HG02970 (cell line): ENCODE measurements around the gene TMEM198.

Experiments used
- ATAC-seq: cut with Tn5 transposase; IDR thresholded peaks from one replicate; pipeline ENCODE4 v1.9.1; 2021; ENCODE audit warnings: mild to moderate bottlenecking, moderate library complexity, moderate number of reproducible peaks; ENCODE audit not compliant: unreplicated experiment, low FRiP score

Gene TMEM198

DNA sequence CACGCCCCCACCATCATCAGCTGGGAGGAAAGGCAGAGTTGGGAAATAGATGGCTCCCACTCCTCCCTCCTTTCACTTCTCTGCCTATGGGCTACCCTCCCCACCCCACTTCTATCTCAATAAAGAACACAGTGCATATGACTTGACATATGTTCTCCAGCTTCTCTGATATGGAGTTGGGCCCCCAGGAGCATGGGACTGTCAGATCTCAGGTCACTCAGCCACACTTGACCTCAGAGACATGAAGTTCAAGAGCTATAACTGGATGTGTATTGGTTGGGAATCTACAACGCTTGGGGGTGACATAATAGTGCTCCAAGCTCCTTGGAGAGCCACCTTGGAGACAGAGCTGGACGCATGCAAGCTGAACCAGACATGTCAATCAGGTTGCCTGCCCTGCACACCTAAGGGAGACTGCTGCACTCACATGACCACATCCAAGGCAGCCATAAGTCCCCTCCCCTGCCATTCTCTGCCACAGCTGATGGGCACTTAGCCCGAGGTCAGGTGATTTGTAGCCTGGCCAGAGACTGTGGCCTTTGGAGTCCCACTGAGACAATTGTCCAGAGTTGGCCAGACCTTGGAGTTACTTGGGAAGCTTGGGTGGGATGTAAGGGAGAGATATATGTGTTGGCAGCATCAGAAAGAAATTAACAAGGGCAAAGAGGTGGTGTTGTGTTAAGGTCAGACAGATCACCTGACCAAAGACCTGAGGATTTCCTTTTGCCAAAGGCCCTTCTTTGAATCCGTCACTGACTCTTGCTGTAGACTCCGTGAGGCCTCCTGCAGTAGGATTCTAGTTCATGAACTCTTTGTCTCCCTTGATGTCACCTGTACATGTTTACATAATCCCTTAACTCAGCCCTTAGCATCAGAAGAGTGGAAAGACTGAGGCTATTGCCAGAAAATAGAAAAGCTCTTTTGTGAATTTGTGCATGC, 32.0 kb downstream of the TMEM198 start:
- ATAC-seq, result no peak

- ATAC-seq, result no peak
These were observed 32.9 kb downstream of the TMEM198 start for GRCh38 chr2:219576505-219577388.

DNA sequence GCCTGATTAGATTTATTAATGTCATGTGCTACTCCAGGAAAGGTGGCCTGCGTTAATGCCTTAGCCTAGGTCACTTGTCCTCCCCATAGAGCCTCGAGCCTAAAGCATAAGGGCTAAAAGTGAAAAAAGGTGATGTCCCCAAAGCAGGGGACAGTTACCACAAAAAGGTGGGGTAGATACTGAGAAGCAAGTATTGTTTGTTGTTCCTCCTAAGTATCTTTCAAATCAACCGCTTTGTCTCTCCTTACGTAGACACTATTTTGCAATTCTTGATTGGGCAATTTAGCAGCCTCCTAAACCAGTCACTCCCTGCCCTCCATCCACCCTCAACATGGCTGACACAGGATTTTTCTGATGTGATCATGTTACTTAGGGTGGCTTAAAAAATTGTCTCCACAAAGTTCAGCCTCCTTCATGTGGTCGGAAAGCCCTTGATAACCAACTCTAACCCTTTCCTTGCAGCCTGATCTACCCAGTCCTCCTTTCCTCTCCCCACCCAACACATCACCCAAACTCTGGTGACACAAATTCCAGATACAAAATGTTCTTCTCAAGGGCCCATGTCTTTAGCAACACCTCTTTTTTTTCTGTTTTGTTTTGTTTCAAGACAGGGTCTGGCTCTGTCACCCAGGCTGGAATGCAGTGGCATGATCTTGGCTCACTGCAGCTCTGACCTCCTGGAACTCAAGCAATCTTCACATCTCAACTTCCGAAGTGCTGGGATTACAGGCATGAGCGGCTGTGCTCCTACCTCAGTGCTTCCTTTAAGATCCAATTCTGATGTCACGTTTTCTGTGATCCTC, 35.2 kb downstream of the TMEM198 start:
- ATAC-seq, result no peak

DNA sequence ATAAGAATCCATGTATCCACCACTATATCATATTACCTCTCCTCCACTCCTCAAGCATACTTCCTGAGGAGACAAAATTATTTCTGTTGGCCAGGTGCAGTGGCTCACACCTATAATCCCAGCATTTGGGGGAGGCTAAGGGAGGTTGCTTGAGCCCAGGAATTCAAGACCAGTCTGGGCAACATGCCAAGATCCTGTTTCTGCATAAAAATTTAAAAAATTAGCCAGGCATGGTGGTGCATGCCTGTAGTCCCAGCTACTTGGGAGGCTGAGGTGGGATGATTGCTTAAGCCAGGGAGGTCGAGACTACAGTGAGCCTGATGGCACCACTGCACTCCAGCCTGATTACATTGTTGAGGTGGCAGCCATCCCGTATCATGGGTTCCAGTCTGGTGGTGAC, 37.5 kb downstream of the TMEM198 start:
- no peak for ATAC-seq

GRCh38 chr2:219591091-219591490, 47.3 kb downstream of the TMEM198 start:
- ATAC-seq, result no peak

DNA sequence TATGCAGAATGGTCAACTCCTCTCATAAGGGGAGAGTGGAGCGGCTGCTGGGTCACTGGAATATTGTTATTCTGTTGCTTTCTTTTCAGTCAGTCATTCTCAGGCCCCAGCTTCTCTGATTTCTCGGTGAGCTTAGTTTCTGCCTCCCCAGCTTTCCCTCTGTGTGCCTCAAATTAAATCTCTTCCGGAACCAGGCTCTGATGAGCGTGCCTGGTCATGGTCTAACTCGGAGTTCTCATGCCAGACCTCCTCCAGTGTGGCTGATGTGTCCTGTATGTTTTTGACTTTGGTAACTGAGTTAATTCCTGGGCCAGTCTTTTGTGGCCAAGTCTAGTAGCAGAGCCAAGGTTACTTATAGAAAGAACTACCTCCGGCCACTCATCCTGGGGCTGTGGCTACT, 48.9 kb downstream of the TMEM198 start:
- no peak for ATAC-seq

DNA sequence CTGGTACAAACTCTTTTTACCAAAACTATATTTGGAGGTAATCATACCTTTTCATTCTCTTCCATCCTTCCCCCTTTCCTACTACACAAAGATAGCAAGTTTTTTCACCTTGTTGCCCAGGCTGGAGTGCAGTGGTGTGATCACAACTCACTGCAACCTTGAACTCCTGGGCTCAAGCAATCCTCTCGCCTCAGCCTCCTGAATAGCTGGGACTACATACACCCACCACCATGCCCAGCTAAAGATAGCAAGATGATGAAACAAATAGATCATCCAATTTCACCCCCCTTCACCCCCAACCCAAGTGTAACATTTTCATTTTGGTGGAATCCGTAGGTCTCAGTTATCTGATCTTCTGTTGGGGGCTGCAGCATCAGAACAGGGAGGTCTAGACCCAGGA, 49.3 kb downstream of the TMEM198 start:
- ATAC-seq, result no peak

DNA sequence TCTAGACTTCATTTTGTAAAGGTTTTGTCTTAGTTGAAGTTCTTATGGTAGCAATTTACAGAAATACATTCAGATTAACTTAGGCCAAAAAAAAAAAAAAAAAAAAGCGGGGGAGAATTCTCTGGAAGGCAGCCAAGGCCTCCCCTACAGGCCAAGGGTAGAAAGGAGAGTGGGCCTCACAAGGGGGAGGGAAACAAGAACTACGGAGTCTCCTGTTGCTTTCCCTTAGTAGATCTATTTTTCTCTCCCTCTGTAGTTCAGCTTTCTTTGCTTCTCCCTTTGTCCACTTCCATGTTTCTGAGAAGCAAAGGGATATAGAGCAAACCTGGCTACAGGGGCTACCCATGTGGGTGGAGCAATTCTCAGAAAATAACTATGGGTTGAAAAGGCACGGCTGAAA, 51.4 kb downstream of the TMEM198 start:
- ATAC-seq, result no peak

GRCh38 chr2:219596954-219597551, 53.2 kb downstream of the TMEM198 start:
- no peak for ATAC-seq

GRCh38 chr2:219597552-219598307, 53.9 kb downstream of the TMEM198 start, which contains the start of gene STK11IP:
Gene STK11IP, plus strand, starts transcription at chr2:219597857. Its CDS starts 263 bp downstream, at chr2:219598120.
- peak; percentile 91 for ATAC-seq

DNA sequence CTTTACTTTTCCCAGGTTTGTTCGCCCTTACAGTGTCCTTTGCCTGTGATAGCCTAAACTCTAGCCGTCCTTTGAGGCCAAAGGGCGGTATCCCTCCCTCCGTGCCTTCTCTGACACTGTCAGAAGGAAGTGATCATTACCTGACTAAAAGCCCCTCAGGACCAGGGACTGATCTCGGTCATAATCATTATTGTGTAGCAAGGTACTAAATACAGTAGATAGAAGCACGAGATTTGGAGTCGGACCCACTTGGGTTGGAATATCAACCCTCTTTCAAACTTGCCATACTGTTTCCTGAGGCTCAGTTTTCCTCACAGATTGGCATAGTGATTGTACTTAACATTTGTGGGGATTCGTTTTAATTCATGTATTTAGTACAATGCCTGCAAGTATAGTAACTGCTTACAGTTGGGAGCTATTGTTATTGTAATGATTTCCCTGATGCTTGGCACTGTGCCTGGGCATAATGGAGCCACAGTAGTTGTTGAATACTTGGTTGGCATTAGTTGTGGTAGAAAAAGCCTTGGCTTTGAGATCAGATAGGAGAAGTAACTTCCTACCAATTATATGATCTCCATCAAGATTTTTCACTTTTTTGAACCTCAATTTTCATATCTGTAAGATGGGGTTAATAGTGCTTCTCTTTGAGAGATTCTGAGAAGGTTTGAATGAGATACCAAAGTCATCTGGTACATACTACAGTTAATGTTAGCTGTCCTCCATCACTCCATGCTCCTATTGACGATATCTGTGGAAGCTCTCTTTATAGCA, 54.7 kb downstream of the TMEM198 start:
- ATAC-seq, result no peak
